HepG2 (cell line): ENCODE measurements around the gene ARHGEF4. TPM values are rescaled to one million over a fixed set of nuclear protein-coding genes. Genes with fewer than 3 reads are reported as not detected.
A peak's percentile ranks its signal among the peaks of the same experiment; 100 is the strongest.

Experiments used
- ATAC-seq: fragments of 200-7000 bp; cut with Tn5 transposase; 3 replicates; pipeline ENCODE4 v1.9.1; 2020; ENCODE audit warnings: mild to moderate bottlenecking, moderate library complexity
- BruUV-seq: library from RNA; stranded (reverse); fragments of 400-500 nt; replicated peaks from 2 replicates; lab custom pipeline; 2021; lab: Mats Ljungman, UMichigan
- CTCF ChIA-PET: fragments of 300-600 bp; formaldehyde crosslinking; extraction: SDS; loops from one replicate; lab custom pipeline; 2021; ENCODE audit warnings: low total read pairs, inconsistent platforms, low intra/inter-chr PET ratio; lab: Yijun Ruan, JAX
- POLR2A ChIA-PET: fragments of 350-600 bp; sonication (Branson Sonifier 250); formaldehyde crosslinking; loops from one replicate; lab custom pipeline; 2020; ENCODE audit warnings: antibody characterized with exemption, inconsistent platforms; lab: Yijun Ruan, JAX
- DNase-seq: peaks from one replicate; pipeline ENCODE4 v3.0.0-alpha.2; 2015; ENCODE audit warnings: low spot score
- FAIRE-seq: peaks from 3 replicates; lab custom pipeline; 2011; peaks lifted over from hg19 to GRCh38; lab: Jason Lieb, UNC
- H2AFZ ChIP-seq: one replicate; pipeline ENCODE4 v1.6.1; 2011; ENCODE audit warnings: low read length, inconsistent platforms
- H3K27ac ChIP-seq: fragments of 300-600 bp; 3 replicates; pipeline ENCODE4 v1.8.0; 2011; ENCODE audit warnings: mixed run types, mild to moderate bottlenecking, mixed read lengths, low read length, inconsistent platforms; ENCODE audit not compliant: insufficient read depth; ENCODE audit errors: extremely low read length
- H3K27me3 ChIP-seq, 2 experiments: fragments of 200-600 bp in 1 of 2; 2 replicates in 1 of 2; 3 replicates in 1 of 2; pipeline versions ENCODE4 v1.6.0 to v1.8.0; 2011; ENCODE audit warnings: low read length in 2 of 2, mild to moderate bottlenecking in 2 of 2, moderate library complexity in 2 of 2, inconsistent platforms in 1 of 2; ENCODE audit not compliant: insufficient read depth in 2 of 2, control insufficient read depth in 1 of 2
- H3K36me3 ChIP-seq, 2 experiments: fragments of 200-600 bp in 1 of 2; replicated peaks in 1 of 2; 2 replicates in 1 of 2; 3 replicates in 1 of 2; pipeline versions ENCODE4 v1.5.1 to v1.8.0; 2011; ENCODE audit warnings: low read length in 2 of 2, inconsistent platforms in 1 of 2; ENCODE audit not compliant: insufficient read depth in 2 of 2, control insufficient read depth in 1 of 2
- H3K4me1 ChIP-seq: 2 replicates; pipeline ENCODE4 v1.5.1; 2012; ENCODE audit warnings: low read length, inconsistent platforms; ENCODE audit not compliant: insufficient read depth
- H3K4me2 ChIP-seq: 2 replicates; pipeline ENCODE4 v1.6.0; 2011; ENCODE audit warnings: low read depth, low read length, inconsistent platforms
- H3K4me3 ChIP-seq, 3 experiments: fragments of 200-600 bp in 1 of 3; sonication (generic), shearing (Covaris generic) in 1 of 3; replicated peaks in 1 of 3; 2 replicates each; pipeline ENCODE4 v1.5.1; 2011 to 2016; ENCODE audit warnings: low read length in 3 of 3, inconsistent platforms in 2 of 3, low read depth in 2 of 3, mild to moderate bottlenecking in 2 of 3, control low read depth in 1 of 3, mixed read lengths in 1 of 3; ENCODE audit not compliant: insufficient read depth in 1 of 3
- H3K79me2 ChIP-seq: one replicate; pipeline ENCODE4 v1.6.1; 2011; ENCODE audit warnings: low read length, inconsistent platforms; ENCODE audit not compliant: insufficient read depth
- H3K9ac ChIP-seq: 2 replicates; pipeline ENCODE4 v1.6.0; 2011; ENCODE audit warnings: mild to moderate bottlenecking, low read depth, low read length, inconsistent platforms; ENCODE audit not compliant: insufficient read depth
- H3K9me3 ChIP-seq: 2 replicates; pipeline ENCODE4 v1.5.1; 2012; ENCODE audit warnings: mild to moderate bottlenecking, low read length
- H4K20me1 ChIP-seq: 2 replicates; pipeline ENCODE4 v1.6.0; 2011; ENCODE audit warnings: inconsistent platforms, mild to moderate bottlenecking, low read length, moderate library complexity; ENCODE audit not compliant: insufficient read depth
- ATF7 ChIP-seq, 2 experiments: fragments of 450-650 bp in 1 of 2; sonication (generic) in 1 of 2; formaldehyde crosslinking in 1 of 2; IDR thresholded peaks; 2 replicates each; pipeline versions ENCODE4 v1.4.0 to v1.6.1; 2016 to 2020; ENCODE audit warnings: antibody characterized with exemption in 1 of 2, mild to moderate bottlenecking in 1 of 2, missing genetic modification reagents in 1 of 2
- CREB1 ChIP-seq, 2 experiments: fragments of 450-650 bp in 1 of 2; IDR thresholded peaks; 2 replicates each; pipeline ENCODE4 v1.6.1; 2016 to 2017; ENCODE audit warnings: control low read depth in 1 of 2, mild to moderate bottlenecking in 1 of 2, missing compliant biosample characterization in 1 of 2, missing genetic modification characterization in 1 of 2
- HMG20A ChIP-seq: IDR thresholded peaks from 2 replicates; pipeline ENCODE4 v1.6.1; 2016; ENCODE audit warnings: borderline replicate concordance
- TCF7L2 ChIP-seq: IDR thresholded peaks from 2 replicates; pipeline ENCODE4 v1.6.1; 2011; ENCODE audit warnings: mild to moderate bottlenecking, low read depth, low read length, moderate library complexity
- ZNF629 ChIP-seq: sonication (generic); formaldehyde crosslinking; conservative IDR thresholded peaks from 2 replicates; pipeline ENCODE4 v1.5.0; 2020; ENCODE audit warnings: missing genetic modification reagents
- WGBS: methylation state at CpG from one replicate; pipeline ENCODE4 v1.1.6; 2017; ENCODE audit warnings: low lambda C conversion rate; 5-methylcytosine and 5-hydroxymethylcytosine counted together
- in situ Hi-C: cut with HindIII; loops from 2 replicates; pipeline ENCODE4 v1.10.0; 2017; ENCODE audit warnings: low pct_unique_long_range_greater_than_20kb; ENCODE audit not compliant: extremely low pct_ligation_motif_present
- intact Hi-C: fragments of 100-400 bp; cut with micrococcal nuclease; formaldehyde crosslinking; loops from one replicate; pipeline ENCODE4 v1.10.0; 2022; ENCODE audit not compliant: unreplicated experiment
- polyA plus RNA-seq, 8 experiments: library from polyadenylated mRNA; depleted of rRNA in 3 of 8; stranded (reverse) in 7 of 8; unstranded in 1 of 8; fragments of >200 nt; fragmentation: Illumina TruSeq in 4 of 8; extraction: Trizol in 4 of 8; gene quantifications; 2 replicates each; pipeline versions ENCODE4 v1.2.1 to v1.2.3, GENCODE V29; 2011 to 2016; ENCODE audit warnings: low read depth in 4 of 8, missing spikeins in 1 of 8, mixed read lengths in 1 of 8; ENCODE audit not compliant: insufficient read depth in 1 of 8
- total RNA-seq, 5 experiments: library from RNA; depleted of rRNA; stranded (reverse); fragments of >200 nt; fragmentation: Illumina TruSeq; extraction: Trizol; gene quantifications; 2 replicates each; pipeline ENCODE4 v1.2.3, GENCODE V29; 2016; ENCODE audit warnings: low read depth in 1 of 5

The ARHGEF4 gene
- total and polyA plus RNA-seq, 2 of the 13 experiments (the other 11 are each of a cell fraction or from before 2014, with no cell fraction given), result 0.11 to 0.13 TPM

- no peak overlapping the region for H3K4me2 ChIP-seq
- no peak overlapping the region for H3K9ac ChIP-seq
- DNase-seq (no peak), ATAC-seq (no peak), FAIRE-seq (no peak)
- no peaks in the 10 kb centered on the region for H3K9me3 ChIP-seq
- no peaks in the 10 kb centered on the region for H3K36me3 ChIP-seq
- WGBS, result 29% methylated on average over 4 of the region's 10 CpGs
- no peak overlapping the region for H3K4me3 ChIP-seq
- H3K27ac ChIP-seq, result no peak overlapping the region
- intact Hi-C loops, result no loop called here
- BruUV-seq, result no TSS peak
- no peak for TF ChIP-seq HMG20A (CRISPR knock-in tag)
- TF ChIP-seq ZNF629, result peak; percentile 72
- TF ChIP-seq, all 625 proteins: peak for 1
- H3K79me2 ChIP-seq, result no peaks in the 10 kb centered on the region
- H4K20me1 ChIP-seq, result no peaks in the 10 kb centered on the region; the same call in 1 of the 2 replicates
- no peaks in the 10 kb centered on the region for H3K4me1 ChIP-seq
- ChIA-PET CTCF (no interaction called here), POLR2A (no interaction called here)
- in situ Hi-C loops, result no loop called here
- no peak overlapping the region for H2AFZ ChIP-seq
- H3K27me3 ChIP-seq, result peaks cover 7 to 68% of the 10 kb centered on the region in 2 experiments; a peak in 3 of 5 replicates
These were observed 12.7 kb upstream of the ARHGEF4 start for GRCh38 chr2:130823886-130824491.

DNA sequence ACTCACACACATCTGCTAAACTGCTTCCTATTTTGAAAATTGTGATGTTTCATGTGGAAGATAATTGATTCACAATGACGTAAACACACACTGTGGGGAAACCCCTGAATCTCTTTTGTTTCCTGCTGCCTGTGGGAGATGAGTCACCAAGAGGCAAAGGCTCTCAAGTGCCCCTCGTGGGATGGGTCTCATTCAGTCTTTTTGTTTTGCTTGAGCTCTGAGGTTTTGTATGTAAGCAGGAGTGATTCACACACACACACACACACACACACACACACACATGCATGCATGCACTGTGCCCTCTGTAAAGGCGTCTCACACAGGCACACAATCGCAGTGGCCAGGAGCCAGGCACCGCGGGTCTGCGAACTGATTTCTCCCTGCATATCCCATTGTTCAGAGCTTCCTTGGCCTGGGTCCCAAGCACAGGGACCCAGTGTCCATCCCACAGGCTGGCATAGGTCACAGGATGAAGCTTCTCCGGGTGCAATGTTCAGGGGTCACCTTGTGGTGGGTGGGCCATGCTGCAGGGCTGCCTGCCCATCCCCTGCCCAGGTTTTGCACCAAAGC lies 12.1 kb upstream of the ARHGEF4 start:
- no peaks in the 10 kb centered on the region; the same call in 1 of the 2 replicates for H4K20me1 ChIP-seq
- H3K9me3 ChIP-seq, result no peaks in the 10 kb centered on the region
- ATAC-seq (no peak), DNase-seq (no peak), FAIRE-seq (no peak)
- no TSS peak for BruUV-seq
- H3K79me2 ChIP-seq, result no peaks in the 10 kb centered on the region
- no peak overlapping the region for H3K9ac ChIP-seq
- intact Hi-C loops, result no loop called here
- CTCF ChIA-PET, result no interaction called here
- 17% methylated on average over 4 of the region's 8 CpGs for WGBS
- in situ Hi-C loops, result no loop called here
- H3K4me1 ChIP-seq, result no peaks in the 10 kb centered on the region
- H3K4me2 ChIP-seq, result no peak overlapping the region
- H3K27me3 ChIP-seq, result peaks cover 4 to 62% of the 10 kb centered on the region in 2 experiments; a peak in 3 of 5 replicates
- TF ChIP-seq CREB1 (IDR thresholded peaks at IDR 0.05) (peak; percentile 72), CREB1 (CRISPR knock-in tag; IDR thresholded peaks at IDR 0.05) (no peak), ATF7 (IDR thresholded peaks at IDR 0.05) (0 out of 2 replicates have a peak, but pooled peaks have one; percentile 8), ATF7 (CRISPR knock-in tag; IDR thresholded peaks at IDR 0.05) (no peak), TCF7L2 (no peak)
- H3K36me3 ChIP-seq, result no peaks in the 10 kb centered on the region
- H2AFZ ChIP-seq, result no peak overlapping the region
- no peak overlapping the region for H3K4me3 ChIP-seq
- POLR2A ChIA-PET, result no interaction called here
- no peak overlapping the region for H3K27ac ChIP-seq
